H1 (cell line): ENCODE data around the gene PRRX2. TPM values are rescaled to one million over a fixed set of nuclear protein-coding genes. Genes with fewer than 3 reads are reported as not detected.

ENCODE experiments used
- CTCF ChIA-PET: fragments of 300-600 bp; sonication (Branson Sonifier 250); formaldehyde crosslinking; loops from one replicate; lab custom pipeline; 2021; ENCODE audit not compliant: partially characterized antibody; lab: Charles Lee
- POLR2A ChIA-PET: fragments of 300-600 bp; sonication (Branson Sonifier 250); formaldehyde crosslinking; loops from one replicate; lab custom pipeline; 2021; ENCODE audit warnings: inconsistent platforms; ENCODE audit not compliant: partially characterized antibody; lab: Charles Lee
- DNase-seq, 2 experiments: peaks; one replicate each; pipeline versions ENCODE4 v3.0.0 to v3.0.0-alpha.2; 2010 to 2022; ENCODE audit warnings: low spot score in 2 of 2, low read depth in 1 of 2, mixed read lengths in 1 of 2
- FAIRE-seq: peaks from 2 replicates; lab custom pipeline; 2011; peaks lifted over from hg19 to GRCh38; lab: Jason Lieb, UNC
- H2AFZ ChIP-seq: 2 replicates; pipeline ENCODE4 v1.8.1; 2012; ENCODE audit warnings: low read length, inconsistent platforms
- H2AK5ac ChIP-seq: 2 replicates; pipeline ENCODE4 v1.6.1; 2013; ENCODE audit warnings: low read depth, low read length
- H2BK120ac ChIP-seq: replicated peaks from 2 replicates; pipeline ENCODE3; 2013; ENCODE audit warnings: low read depth, low read length, inconsistent platforms
- H2BK12ac ChIP-seq: 2 replicates; pipeline ENCODE4 v1.6.1; 2013; ENCODE audit warnings: low read depth, low read length
- H2BK15ac ChIP-seq: 2 replicates; pipeline ENCODE4 v1.6.1; 2013; ENCODE audit warnings: low read length
- H2BK20ac ChIP-seq: 2 replicates; pipeline ENCODE4 v1.6.1; 2013; ENCODE audit warnings: low read length
- H2BK5ac ChIP-seq: 2 replicates; pipeline ENCODE4 v1.6.1; 2013; ENCODE audit warnings: low read depth, low read length
- H3K14ac ChIP-seq: 2 replicates; pipeline ENCODE4 v1.6.1; 2013; ENCODE audit warnings: inconsistent platforms; ENCODE audit not compliant: insufficient read length
- H3K18ac ChIP-seq: 2 replicates; pipeline ENCODE4 v1.6.1; 2013; ENCODE audit warnings: low read length; ENCODE audit errors: extremely low read depth
- H3K23ac ChIP-seq: 2 replicates; pipeline ENCODE4 v1.6.1; 2013; ENCODE audit warnings: inconsistent platforms; ENCODE audit not compliant: insufficient read length
- H3K23me2 ChIP-seq: 2 replicates; pipeline ENCODE4 v1.6.1; 2013; ENCODE audit warnings: low read depth, low read length
- H3K27ac ChIP-seq: 2 replicates; pipeline ENCODE4 v1.6.1; 2011; ENCODE audit warnings: low read depth, low read length, inconsistent platforms
- H3K27me3 ChIP-seq, 4 experiments: replicated peaks in 1 of 4; 1 replicate in 1 of 4; 2 replicates in 3 of 4; pipeline versions ENCODE4 v1.6.1 to v1.8.1; 2011 to 2013; ENCODE audit warnings: low read length in 3 of 4, mild to moderate bottlenecking in 3 of 4, inconsistent platforms in 2 of 4, mixed read lengths in 2 of 4, moderate library complexity in 1 of 4; ENCODE audit not compliant: control insufficient read depth in 3 of 4, insufficient read depth in 3 of 4; ENCODE audit errors: extremely low read depth in 1 of 4
- H3K36me3 ChIP-seq, 4 experiments: 2 replicates each; pipeline versions ENCODE4 v1.6.1 to v1.8.1; 2011 to 2013; ENCODE audit warnings: mild to moderate bottlenecking in 4 of 4, low read length in 3 of 4, moderate library complexity in 2 of 4, control low read depth in 1 of 4, inconsistent platforms in 1 of 4; ENCODE audit not compliant: insufficient read depth in 4 of 4, control insufficient read depth in 2 of 4
- H3K4ac ChIP-seq: replicated peaks from 2 replicates; pipeline ENCODE3; 2013; ENCODE audit warnings: low read length, low read depth, mixed read lengths, inconsistent platforms; ENCODE audit not compliant: insufficient read length
- H3K4me1 ChIP-seq, 4 experiments: replicated peaks in 1 of 4; 1 replicate in 1 of 4; 2 replicates in 3 of 4; pipeline versions ENCODE4 v1.6.1 to v1.8.1; 2011 to 2013; ENCODE audit warnings: low read length in 3 of 4, inconsistent platforms in 2 of 4, mixed read lengths in 1 of 4; ENCODE audit not compliant: insufficient read depth in 4 of 4, control insufficient read depth in 3 of 4
- H3K4me2 ChIP-seq, 2 experiments: 2 replicates each; pipeline versions ENCODE4 v1.6.1 to v1.8.1; 2011 to 2013; ENCODE audit warnings: low read depth in 2 of 2, low read length in 2 of 2, control low read depth in 1 of 2, inconsistent platforms in 1 of 2, mild to moderate bottlenecking in 1 of 2; ENCODE audit not compliant: insufficient read depth in 1 of 2
- H3K4me3 ChIP-seq, 4 experiments: fragments of 200-600, 300-600 bp in 1 of 4; sonication (generic), shearing (Covaris generic), sonication (Bioruptor Twin) in 1 of 4; 2 replicates each; pipeline versions ENCODE4 v1.5.1 to v1.8.1; 2011 to 2016; ENCODE audit warnings: low read length in 4 of 4, low read depth in 3 of 4, control low read depth in 2 of 4, inconsistent platforms in 2 of 4, mild to moderate bottlenecking in 2 of 4, mixed read lengths in 1 of 4, moderate library complexity in 1 of 4; ENCODE audit not compliant: insufficient read depth in 2 of 4; ENCODE audit errors: extremely low read depth in 1 of 4
- H3K56ac ChIP-seq: replicated peaks from 2 replicates; pipeline ENCODE3; 2013; ENCODE audit warnings: low read depth, mild to moderate bottlenecking, mixed read lengths, low read length, inconsistent platforms; ENCODE audit not compliant: insufficient read length
- H3K79me1 ChIP-seq: 2 replicates; pipeline ENCODE4 v1.6.1; 2013; ENCODE audit warnings: low read depth, low read length, control low read depth
- H3K79me2 ChIP-seq, 2 experiments: 2 replicates each; pipeline versions ENCODE4 v1.6.1 to v1.8.1; 2012 to 2013; ENCODE audit warnings: low read length in 2 of 2, mild to moderate bottlenecking in 2 of 2, inconsistent platforms in 1 of 2; ENCODE audit not compliant: insufficient read depth in 2 of 2, control insufficient read depth in 1 of 2
- H3K9ac ChIP-seq, 4 experiments: replicated peaks in 1 of 4; 1 replicate in 1 of 4; 2 replicates in 3 of 4; pipeline versions ENCODE4 v1.6.1 to v1.8.1; 2011 to 2013; ENCODE audit warnings: low read depth in 3 of 4, low read length in 3 of 4, control low read depth in 2 of 4, mild to moderate bottlenecking in 2 of 4, moderate library complexity in 2 of 4, inconsistent platforms in 1 of 4; ENCODE audit errors: extremely low read depth in 1 of 4
- H3K9me3 ChIP-seq, 2 experiments: 2 replicates each; pipeline versions ENCODE4 v1.6.1 to v1.8.1; 2012 to 2013; ENCODE audit warnings: mild to moderate bottlenecking in 2 of 2, moderate library complexity in 2 of 2, control low read depth in 1 of 2, inconsistent platforms in 1 of 2, low read depth in 1 of 2, low read length in 1 of 2, mixed read lengths in 1 of 2; ENCODE audit not compliant: insufficient read depth in 2 of 2
- H4K20me1 ChIP-seq, 2 experiments: replicated peaks in 1 of 2; 2 replicates each; pipeline versions ENCODE3 to v1.8.1; 2011 to 2013; ENCODE audit warnings: inconsistent platforms in 2 of 2, low read length in 2 of 2, mild to moderate bottlenecking in 1 of 2; ENCODE audit not compliant: insufficient read depth in 2 of 2, control insufficient read depth in 1 of 2
- H4K5ac ChIP-seq: 2 replicates; pipeline ENCODE4 v1.6.1; 2013; ENCODE audit warnings: low read length, low read depth, mixed read lengths, inconsistent platforms; ENCODE audit not compliant: insufficient read length
- H4K8ac ChIP-seq: 2 replicates; pipeline ENCODE4 v1.8.0; 2013; ENCODE audit warnings: mild to moderate bottlenecking, moderate library complexity, low read length, inconsistent platforms; ENCODE audit not compliant: insufficient read depth; ENCODE audit errors: extremely low read depth
- H4K91ac ChIP-seq: replicated peaks from 2 replicates; pipeline ENCODE3; 2013; ENCODE audit warnings: low read length, mixed read lengths, inconsistent platforms; ENCODE audit not compliant: insufficient read length
- BACH1 ChIP-seq: IDR thresholded peaks from 2 replicates; pipeline ENCODE4 v1.6.1; 2012; ENCODE audit warnings: low read length, improper control_type of control experiment
- BRCA1 ChIP-seq: IDR thresholded peaks from 2 replicates; pipeline ENCODE4 v1.6.1; 2012; ENCODE audit warnings: low read depth, low read length, improper control_type of control experiment
- CEBPB ChIP-seq: IDR thresholded peaks from 2 replicates; pipeline ENCODE4 v1.6.1; 2012; ENCODE audit warnings: low read depth, low read length
- HDAC6 ChIP-seq: IDR thresholded peaks from one replicate; pipeline ENCODE4 v1.7.1; 2012; ENCODE audit warnings: low read depth, mild to moderate bottlenecking, inconsistent platforms, low read length, moderate library complexity
- JUND ChIP-seq: IDR thresholded peaks from 2 replicates; pipeline ENCODE4 v1.6.1; 2011; ENCODE audit warnings: mild to moderate bottlenecking, improper control_type of control experiment, low read length
- KDM1A ChIP-seq: fragments of 200-600, 300-600 bp; sonication (generic); IDR thresholded peaks from 2 replicates; pipeline ENCODE4 v1.7.1; 2016; ENCODE audit warnings: mild to moderate bottlenecking, low read length, borderline replicate concordance
- MAFK ChIP-seq: IDR thresholded peaks from 2 replicates; pipeline ENCODE4 v1.6.1; 2012; ENCODE audit warnings: low read depth, mild to moderate bottlenecking, improper control_type of control experiment, low read length
- POLR2AphosphoS5 ChIP-seq: IDR thresholded peaks from 2 replicates; pipeline ENCODE4 v1.6.1; 2011; ENCODE audit warnings: low read depth, low read length
- POU5F1 ChIP-seq: IDR thresholded peaks from 2 replicates; pipeline ENCODE4 v1.6.1; 2011; ENCODE audit warnings: low read depth, mild to moderate bottlenecking, low read length, moderate library complexity
- SP4 ChIP-seq: IDR thresholded peaks from 2 replicates; pipeline ENCODE4 v1.6.1; 2012; ENCODE audit warnings: low read length, inconsistent platforms
- SUZ12 ChIP-seq: fragments of 200-600 bp; sonication (generic); IDR thresholded peaks from 2 replicates; pipeline ENCODE4 v1.6.1; 2012; ENCODE audit warnings: mild to moderate bottlenecking, inconsistent platforms, low read length, moderate library complexity, mixed read lengths
- TBP ChIP-seq: IDR thresholded peaks from 2 replicates; pipeline ENCODE4 v1.6.1; 2011; ENCODE audit warnings: low read depth, low read length, improper control_type of control experiment
- YY1 ChIP-seq: IDR thresholded peaks from 2 replicates; pipeline ENCODE4 v1.6.1; 2011; ENCODE audit warnings: low read depth, mild to moderate bottlenecking, low read length
- WGBS, 2 experiments: shearing (Covaris generic) in 1 of 2; methylation state at CpG; one replicate each; pipeline versions ENCODE4 v1.1.6 to v1.1.7; 2013 to 2015; ENCODE audit warnings: low lambda C conversion rate in 2 of 2, mixed read lengths in 2 of 2, inconsistent platforms in 1 of 2, low coverage in 1 of 2, missing lambda C conversion rate in 1 of 2; ENCODE audit not compliant: insufficient replicate concordance in 2 of 2, insufficient coverage in 1 of 2, insufficient read length in 1 of 2; ENCODE audit errors: extremely low coverage in 1 of 2, missing lambda C conversion rate in 1 of 2; 5-methylcytosine and 5-hydroxymethylcytosine counted together
- polyA plus RNA-seq, 7 experiments: library from polyadenylated mRNA; depleted of rRNA in 3 of 7; stranded (reverse) in 5 of 7; unstranded in 2 of 7; fragments of >200 nt in 5 of 7; fragments of 200-250 nt in 2 of 7; gene quantifications; 1 replicate in 5 of 7; 2 replicates in 1 of 7; 4 replicates in 1 of 7; pipeline versions ENCODE4 v1.2.1 to v1.2.3, GENCODE V29; 2011 to 2013; ENCODE audit warnings: missing spikeins in 2 of 7, mixed read lengths in 2 of 7
- total RNA-seq: library from RNA; stranded (reverse); fragmentation: NEBNext Ultra II Directional; extraction: Animal tissue kit (Norgen Biotek cat#: 25700); gene quantifications from 2 replicates; pipeline ENCODE4 v1.2.1, GENCODE V29; 2021
- TF ChIP-seq, protein P1 (sequence below): IDR thresholded peaks from 2 replicates; pipeline ENCODE4 v1.6.1; 2011; ENCODE audit warnings: low read length, improper control_type of control experiment
- TF ChIP-seq, protein P2 (sequence below): IDR thresholded peaks from 2 replicates; pipeline ENCODE4 v1.6.1; 2012; ENCODE audit warnings: inconsistent platforms

The PRRX2 gene
- total and polyA plus RNA-seq, 2 of the 8 experiments (the other 6 are each of a cell fraction or from before 2014, with no cell fraction given) = 5.8 to 9.2 TPM

DNA sequence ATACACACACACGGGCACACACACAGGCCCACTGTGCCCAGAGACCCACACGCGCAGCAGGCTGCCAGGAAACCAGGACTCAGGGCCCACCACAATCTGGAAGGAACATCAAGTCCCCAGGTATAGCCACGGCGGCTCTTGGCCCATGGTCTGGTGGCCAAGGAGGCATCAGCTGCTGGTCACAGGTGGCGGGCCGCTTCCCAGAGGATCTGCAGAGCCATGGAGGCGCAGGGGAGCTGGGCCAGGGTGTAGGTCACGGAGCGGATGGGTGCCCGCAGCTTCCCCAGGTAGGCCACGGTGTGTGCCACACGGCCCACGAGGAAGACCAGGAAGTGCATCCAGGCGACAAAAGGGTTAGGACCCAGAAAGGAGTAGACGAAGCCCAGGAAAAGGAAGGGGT lies 74.0 kb downstream of the PRRX2 start:
- Histone ChIP-seq H2AK5ac (no peak overlapping the region), H3K36me3 (no peaks in the 10 kb centered on the region), H2AFZ (no peak overlapping the region), H3K4ac (no peak overlapping the region), H4K91ac (no peak overlapping the region), H4K20me1 (no peaks in the 10 kb centered on the region), H3K23ac (no peak overlapping the region), H2BK15ac (no peak overlapping the region), H3K9ac (no peak overlapping the region), H3K27ac (no peak overlapping the region), H3K56ac (no peak overlapping the region), H4K8ac (peak overlapping the region; percentile 79), H3K27me3 (no peaks in the 10 kb centered on the region; a peak in 2 of 7 replicates), H2BK120ac (no peak overlapping the region), H3K79me2 (no peaks in the 10 kb centered on the region), H3K9me3 (no peaks in the 10 kb centered on the region), H3K4me3 (no peak overlapping the region), H3K18ac (no peak overlapping the region), H2BK12ac (no peak overlapping the region), H2BK20ac (no peak overlapping the region), H3K14ac (no peak overlapping the region), H3K4me2 (no peak overlapping the region), H3K4me1 (peaks cover 0 to 4% (median 1%) of the 10 kb centered on the region in 4 experiments; a peak in 5 of 7 replicates), H3K23me2 (peaks cover 4% of the 10 kb centered on the region), H3K79me1 (no peaks in the 10 kb centered on the region), H4K5ac (no peak overlapping the region), H2BK5ac (no peak overlapping the region)
- DNase-seq = no peak
- POLR2A ChIA-PET = interaction anchor here (0.7 to 1.3 kb wide), 2 partner anchors 13 to 17 kb away, joined by 3 read pairs; no protein-coding TSS in a partner anchor
- 90% methylated on average over 16 of the region's 16 CpGs; no CpG with 5 or more reads in 1 of the 2 experiments for WGBS, 2 experiments
- FAIRE-seq = no peak
- CTCF ChIA-PET = interaction anchor here (0.6 to 12.9 kb wide), 14 partner anchors 10 to 176 kb away, joined by 3 to 250 read pairs (median 8); partner anchors contain the start of gene PTGES
- TF ChIP-seq HDAC6 (no peak), JUND (no peak), CEBPB (no peak), POU5F1 (no peak), KDM1A (no peak), MAFK (no peak), SUZ12 (no peak), YY1 (no peak), TBP (no peak), POLR2AphosphoS5 (no peak), BRCA1 (no peak), SP4 (no peak), BACH1 (no peak)
- TF ChIP-seq, protein P1, sequence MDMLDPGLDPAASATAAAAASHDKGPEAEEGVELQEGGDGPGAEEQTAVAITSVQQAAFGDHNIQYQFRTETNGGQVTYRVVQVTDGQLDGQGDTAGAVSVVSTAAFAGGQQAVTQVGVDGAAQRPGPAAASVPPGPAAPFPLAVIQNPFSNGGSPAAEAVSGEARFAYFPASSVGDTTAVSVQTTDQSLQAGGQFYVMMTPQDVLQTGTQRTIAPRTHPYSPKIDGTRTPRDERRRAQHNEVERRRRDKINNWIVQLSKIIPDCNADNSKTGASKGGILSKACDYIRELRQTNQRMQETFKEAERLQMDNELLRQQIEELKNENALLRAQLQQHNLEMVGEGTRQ = no peak
- TF ChIP-seq, protein P2, sequence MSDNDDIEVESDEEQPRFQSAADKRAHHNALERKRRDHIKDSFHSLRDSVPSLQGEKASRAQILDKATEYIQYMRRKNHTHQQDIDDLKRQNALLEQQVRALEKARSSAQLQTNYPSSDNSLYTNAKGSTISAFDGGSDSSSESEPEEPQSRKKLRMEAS = no peak
